ENCODE data around the gene FARS2. TPM values are rescaled to one million over a fixed set of nuclear protein-coding genes. Genes with fewer than 3 reads are reported as not detected.
A peak's percentile ranks its signal among the peaks of the same experiment; 100 is the strongest.

FARS2 gene
- total and polyA plus RNA-seq, 9 of the 15 experiments (the other 6 are each of a cell fraction or from before 2014, with no cell fraction given) = 16.5 to 62.2 (median 27.0) TPM

GRCh38 chr6:5328800-5329199 is 67.5 kb downstream of the FARS2 start (continued):
- no peak for TF ChIP-seq ZFX (CRISPR knock-in tag; IDR thresholded peaks at IDR 0.05)
- TF ChIP-seq IRF9 (tag; IDR thresholded peaks at IDR 0.05) = no peak
- TF ChIP-seq BCL6 (CRISPR knock-in tag; IDR thresholded peaks at IDR 0.05) = no peak
- no peak for TF ChIP-seq HNRNPK (IDR thresholded peaks at IDR 0.05; ENCODE audit: low read depth, low read length, poor library complexity, severe bottlenecking)
- no peak for TF ChIP-seq MXD1 (CRISPR knock-in tag; IDR thresholded peaks at IDR 0.05; ENCODE audit: borderline replicate concordance, poor library complexity, severe bottlenecking)
- TF ChIP-seq ZNF655 (CRISPR knock-in tag; IDR thresholded peaks at IDR 0.05) = no peak
- no peak for TF ChIP-seq POLR2B (IDR thresholded peaks at IDR 0.05; ENCODE audit: low read depth, partially characterized antibody)
- TF ChIP-seq HLTF (IDR thresholded peaks at IDR 0.05) = no peak
- TF ChIP-seq ARNT (IDR thresholded peaks at IDR 0.05) = no peak
- peak in 1 of 2 experiments; percentile 71; a peak in 2 of 4 replicates for TF ChIP-seq RCOR1 (IDR thresholded peaks at IDR 0.05; ENCODE audit: borderline replicate concordance in 1 of 2, low read depth in 2 of 2, low read length in 2 of 2)
- TF ChIP-seq HNRNPLL (IDR thresholded peaks at IDR 0.05; ENCODE audit: low read depth, low read length, poor library complexity, severe bottlenecking) = no peak
- no peak for TF ChIP-seq ZNF197 (CRISPR knock-in tag; IDR thresholded peaks at IDR 0.05; ENCODE audit: low read depth)
- no peak for TF ChIP-seq ZNF263 (CRISPR knock-in tag; IDR thresholded peaks at IDR 0.05; ENCODE audit: borderline replicate concordance)
- no peak for TF ChIP-seq ZNF143 (CRISPR knock-in tag; IDR thresholded peaks at IDR 0.05)
- no peak for TF ChIP-seq ZNF695 (CRISPR knock-in tag; IDR thresholded peaks at IDR 0.05)
